Prostate gland (tissue), 2 donors: ENCODE data around the gene TSHZ2.

Experiments
- POLR2A ChIP-seq: fragments of 450-650 bp; IDR thresholded peaks from one replicate; pipeline ENCODE4 v1.6.1; 2016; ENCODE audit warnings: antibody characterized with exemption, mild to moderate bottlenecking
- TF ChIP-seq, protein P1 (sequence below), 4 experiments: fragments of 200-600 bp in 2 of 4; fragments of 450-650 bp in 2 of 4; sonication (generic) in 2 of 4; IDR thresholded peaks; 1 replicate in 3 of 4; 2 replicates in 1 of 4; pipeline ENCODE4 v1.5.1; 2016 to 2019; ENCODE audit warnings: antibody characterized with exemption in 4 of 4, mild to moderate bottlenecking in 2 of 4, moderate library complexity in 2 of 4

DNA sequence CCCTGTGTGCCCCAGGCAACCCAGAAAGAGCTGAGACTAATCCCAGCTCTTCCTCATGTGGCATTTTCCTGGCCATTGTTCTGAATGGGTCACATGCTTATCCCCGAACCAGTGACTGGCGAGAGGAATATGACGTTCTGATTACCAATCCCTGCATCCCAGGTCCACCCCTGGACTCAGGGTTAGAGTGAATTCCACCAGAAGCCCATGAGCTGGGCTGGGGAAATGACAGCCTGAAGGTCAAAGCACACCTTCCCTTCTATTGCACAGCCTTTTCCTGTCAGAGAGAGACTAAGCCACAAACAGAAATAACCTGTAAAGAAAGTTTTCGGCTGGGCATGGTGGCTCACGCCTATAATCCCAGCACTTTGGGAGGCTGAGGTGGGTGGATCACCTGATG, 550.5 kb downstream of the TSHZ2 start:
- TF ChIP-seq, protein P1, sequence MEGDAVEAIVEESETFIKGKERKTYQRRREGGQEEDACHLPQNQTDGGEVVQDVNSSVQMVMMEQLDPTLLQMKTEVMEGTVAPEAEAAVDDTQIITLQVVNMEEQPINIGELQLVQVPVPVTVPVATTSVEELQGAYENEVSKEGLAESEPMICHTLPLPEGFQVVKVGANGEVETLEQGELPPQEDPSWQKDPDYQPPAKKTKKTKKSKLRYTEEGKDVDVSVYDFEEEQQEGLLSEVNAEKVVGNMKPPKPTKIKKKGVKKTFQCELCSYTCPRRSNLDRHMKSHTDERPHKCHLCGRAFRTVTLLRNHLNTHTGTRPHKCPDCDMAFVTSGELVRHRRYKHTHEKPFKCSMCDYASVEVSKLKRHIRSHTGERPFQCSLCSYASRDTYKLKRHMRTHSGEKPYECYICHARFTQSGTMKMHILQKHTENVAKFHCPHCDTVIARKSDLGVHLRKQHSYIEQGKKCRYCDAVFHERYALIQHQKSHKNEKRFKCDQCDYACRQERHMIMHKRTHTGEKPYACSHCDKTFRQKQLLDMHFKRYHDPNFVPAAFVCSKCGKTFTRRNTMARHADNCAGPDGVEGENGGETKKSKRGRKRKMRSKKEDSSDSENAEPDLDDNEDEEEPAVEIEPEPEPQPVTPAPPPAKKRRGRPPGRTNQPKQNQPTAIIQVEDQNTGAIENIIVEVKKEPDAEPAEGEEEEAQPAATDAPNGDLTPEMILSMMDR (IDR thresholded peaks at IDR 0.05): no peak
- no peak for TF ChIP-seq POLR2A
